ENCODE measurements around the gene ZNF286A. TPM values are rescaled to one million over a fixed set of nuclear protein-coding genes. Genes with fewer than 3 reads are reported as not detected.
"Not testable (repeated sequence)": the region's sequence is repeated elsewhere in the genome, so short reads cannot be mapped to it uniquely, and the experiment has no call there.

ZNF286A gene
- total RNA-seq, 1 donor from 2014 or later, result 177 TPM

DNA sequence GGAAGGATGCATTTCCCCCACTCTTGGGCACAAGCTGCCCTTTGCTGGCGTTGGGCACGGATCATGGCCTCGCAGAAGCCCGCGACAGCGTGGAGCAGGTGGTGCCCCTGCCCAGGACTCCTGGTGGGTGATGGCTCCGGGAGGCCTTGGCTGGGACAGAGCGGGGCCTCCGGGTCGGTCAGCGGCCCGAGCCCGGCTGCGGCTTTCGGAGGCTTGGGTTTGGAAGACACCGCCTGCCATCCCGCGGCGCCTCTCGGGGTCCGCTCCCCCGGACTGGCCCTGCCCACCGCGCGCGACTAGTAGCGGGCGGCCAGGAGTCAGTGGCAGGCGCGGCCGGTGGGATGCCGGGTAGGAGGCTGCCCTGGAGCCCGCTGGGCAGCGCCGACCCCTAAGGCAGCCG is 49.9 kb downstream of the ZNF286A start:
- DNase-seq (ENCODE audit: low spot score in 2 of 2); FAIRE-seq: not testable (repeated sequence)

DNA sequence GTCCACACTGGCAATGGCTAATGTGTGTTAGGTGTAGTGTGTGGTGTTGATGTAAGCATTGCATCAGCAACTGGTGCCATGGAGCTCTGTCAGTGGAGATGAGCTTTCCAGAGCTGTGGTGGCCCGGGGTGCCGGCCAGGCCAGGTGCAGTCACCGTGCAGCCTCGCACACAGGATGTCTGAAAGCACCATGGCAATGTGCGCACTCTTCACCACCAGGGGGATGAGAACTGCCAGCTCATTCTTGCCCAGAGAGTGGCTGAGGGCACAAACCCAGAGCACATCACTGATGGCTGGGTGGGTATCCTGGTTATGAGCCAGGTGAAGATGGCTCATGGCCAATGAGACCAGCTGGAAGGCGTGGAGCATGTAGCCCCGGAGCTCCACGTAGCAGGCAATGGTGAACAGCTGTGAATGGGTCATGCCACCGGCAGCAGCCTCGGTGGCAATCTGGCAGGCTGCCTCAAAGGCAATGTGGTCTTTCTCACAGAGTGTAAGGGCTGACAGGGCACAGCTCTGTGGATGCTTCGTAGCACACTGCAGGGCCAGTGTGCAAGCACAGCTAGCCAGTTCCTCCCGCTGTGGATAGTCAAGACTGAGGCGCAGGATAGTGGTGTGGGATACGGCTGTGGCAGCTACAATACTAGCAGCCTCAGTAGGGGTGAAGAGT is 69.4 kb downstream of the ZNF286A start:
- not testable (repeated sequence) for FAIRE-seq; DNase-seq (ENCODE audit: low spot score in 2 of 2)

Small RNAs within 50 kb of the gene (small RNA-seq; reads per million reads assigned to genes)
- not detected for gene ZNF29P

Other genes with a start within 250 kb of the ZNF286A start
- gene CDRT4, start 232.1 kb upstream of the ZNF286A start, total RNA-seq, result 6.9 TPM
- 47.7 TPM for gene TVP23C, start 136.3 kb upstream of the ZNF286A start, total RNA-seq
- gene FBXW10B, start 80.0 kb upstream of the ZNF286A start, total RNA-seq, result 0.82 TPM
- 63.6 TPM for gene TRIM16, start 15.4 kb upstream of the ZNF286A start, total RNA-seq
- 3.3 TPM for gene TBC1D26, start 32.5 kb downstream of the ZNF286A start, total RNA-seq
- gene ADORA2B, start 245.4 kb downstream of the ZNF286A start, total RNA-seq, result 4.1 TPM

Measured in frontal cortex (tissue), 4 donors.